Measurements from ENCODE around the gene QPRT. TPM values are rescaled to one million over a fixed set of nuclear protein-coding genes. Genes with fewer than 3 reads are reported as not detected.

Gene QPRT
- polyA plus RNA-seq, 1 of the 3 experiments (the other 2 are of a cell fraction) = 12.5 TPM

GRCh38 chr16:29745853-29746345 lies 66.9 kb downstream of the QPRT start, which contains the start of gene C16orf54:
Gene C16orf54, minus strand, starts transcription at chr16:29745990. Its CDS starts 1,039 bp downstream, at chr16:29744951.
- Histone ChIP-seq H3K79me2 (ENCODE audit: insufficient read depth) (no peaks in the 10 kb centered on the region), H2AFZ (ENCODE audit: low read depth) (no peak within 1 kb of the TSS), H3K36me3 (replicated peaks in 1 of 2; ENCODE audit: control insufficient read depth in 1 of 2, insufficient read depth in 2 of 2, low read length in 1 of 2) (no peaks in the 10 kb centered on the region), H3K9ac (no peak within 1 kb of the TSS), H3K27ac (ENCODE audit: low read depth in 2 of 2, low read length in 1 of 2) (no peak within 1 kb of the TSS), H4K20me1 (ENCODE audit: insufficient read depth) (no peaks in the 10 kb centered on the region), H3K27me3 (ENCODE audit: insufficient read depth) (no peaks in the 10 kb centered on the region), H3K4me2 (no peak within 1 kb of the TSS), H3K4me3 (ENCODE audit: low read depth in 2 of 2, low read length in 1 of 2) (no peak within 1 kb of the TSS), H3K4me1 (ENCODE audit: control insufficient read depth in 1 of 2, insufficient read depth in 2 of 2, low read depth in 1 of 2, low read length in 1 of 2) (no peaks in the 10 kb centered on the region), H3K9me2 (no peaks in the 10 kb centered on the region), H3F3A (replicated peaks; ENCODE audit: insufficient read depth) (no peaks in the 10 kb centered on the region), H3K9me3 (no peaks in the 10 kb centered on the region)
- ChIA-PET POLR2A (no interaction called here), CTCF (no interaction called here)
- no peak for DNase-seq
- 82% methylated on average over 11 of the region's 12 CpGs for WGBS (ENCODE audit: low lambda C conversion rate)
- no peak for TF ChIP-seq TAF1 (IDR thresholded peaks at IDR 0.05; ENCODE audit: borderline replicate concordance, low read depth, low read length)
- no peak for TF ChIP-seq ZBTB33 (IDR thresholded peaks at IDR 0.05; ENCODE audit: borderline replicate concordance, low read depth)
- TF ChIP-seq RAD21 (IDR thresholded peaks at IDR 0.05; ENCODE audit: low read length) = no peak
- no peak for TF ChIP-seq IRF3 (IDR thresholded peaks at IDR 0.05; ENCODE audit: low read depth, low read length)
- no peak for TF ChIP-seq PBX3 (IDR thresholded peaks at IDR 0.05)
- TF ChIP-seq USF1 (IDR thresholded peaks at IDR 0.05; ENCODE audit: borderline replicate concordance, low read depth) = no peak
- no peak for TF ChIP-seq NFIC (IDR thresholded peaks at IDR 0.05; ENCODE audit: borderline replicate concordance)
- TF ChIP-seq MAX (IDR thresholded peaks at IDR 0.05; ENCODE audit: low read depth) = no peak
- TF ChIP-seq FOXJ3 (CRISPR knock-in tag; IDR thresholded peaks at IDR 0.05) = no peak
- TF ChIP-seq EP300 (IDR thresholded peaks at IDR 0.05; ENCODE audit: borderline replicate concordance in 1 of 2, low read depth in 1 of 2, low read length in 1 of 2) = no peak
- TF ChIP-seq MEF2A (IDR thresholded peaks at IDR 0.05; ENCODE audit: borderline replicate concordance, low read depth) = no peak
- TF ChIP-seq FOXM1 (IDR thresholded peaks at IDR 0.05; ENCODE audit: low read depth) = no peak
- TF ChIP-seq REST (IDR thresholded peaks at IDR 0.05; ENCODE audit: low read depth, low read length) = no peak
- no peak for TF ChIP-seq USF2 (IDR thresholded peaks at IDR 0.05; ENCODE audit: borderline replicate concordance, low read depth, low read length)
- TF ChIP-seq EZH2phosphoT487 (IDR thresholded peaks at IDR 0.05; ENCODE audit: borderline replicate concordance, low read depth) = no peak
- TF ChIP-seq TCF12 (IDR thresholded peaks at IDR 0.05) = no peak
- TF ChIP-seq YY1 (IDR thresholded peaks at IDR 0.05; ENCODE audit: low read depth) = no peak
- no peak for TF ChIP-seq SIN3A (IDR thresholded peaks at IDR 0.05; ENCODE audit: borderline replicate concordance, low read depth, low read length)
- TF ChIP-seq GATA2 (CRISPR knock-in tag; IDR thresholded peaks at IDR 0.05) = no peak
- TF ChIP-seq ELF1 (IDR thresholded peaks at IDR 0.05) = no peak

Measured in SK-N-SH (cell line).